GM12878 (cell line): ENCODE measurements around the gene KCNK1. TPM values are rescaled to one million over a fixed set of nuclear protein-coding genes. Genes with fewer than 3 reads are reported as not detected.

Source experiments
- ATAC-seq: fragments of 200-7000 bp; cut with Tn5 transposase; 3 replicates; pipeline ENCODE4 v1.9.1; 2020; ENCODE audit warnings: mild to moderate bottlenecking, moderate library complexity
- BruUV-seq: library from RNA; stranded (reverse); fragments of 400-500 nt; replicated peaks from 2 replicates; lab custom pipeline; 2021; lab: Mats Ljungman, UMichigan
- CTCF ChIA-PET: fragments of 300-600 bp; sonication (Branson Sonifier 250); formaldehyde crosslinking; extraction: SDS; loops from one replicate; lab custom pipeline; 2021; ENCODE audit warnings: inconsistent platforms; lab: Yijun Ruan, JAX
- POLR2A ChIA-PET: fragments of 350-600 bp; formaldehyde crosslinking; extraction: SDS; loops from one replicate; lab custom pipeline; 2021; ENCODE audit warnings: inconsistent platforms; lab: Charles Lee
- RAD21 ChIA-PET: fragments of 300-600 bp; sonication (Branson Sonifier 250); formaldehyde crosslinking; loops from one replicate; lab custom pipeline; 2023; ENCODE audit warnings: antibody characterized with exemption; ENCODE audit not compliant: unreplicated experiment; lab: Charles Lee
- SMC1A ChIA-PET: fragments of 300-600 bp; sonication (Branson Sonifier 250); formaldehyde crosslinking; loops from one replicate; lab custom pipeline; 2023; ENCODE audit not compliant: unreplicated experiment, uncharacterized antibody; lab: Charles Lee
- DNase-seq: peaks from one replicate; pipeline ENCODE4 v3.0.0-alpha.2; 2011; ENCODE audit warnings: low read depth, low spot score
- FAIRE-seq: peaks from 3 replicates; lab custom pipeline; 2011; peaks lifted over from hg19 to GRCh38; lab: Jason Lieb, UNC
- H2AFZ ChIP-seq: 2 replicates; pipeline ENCODE4 v1.6.0; 2011; ENCODE audit warnings: low read depth, low read length, control low read depth; ENCODE audit not compliant: control insufficient read depth
- H3K27ac ChIP-seq: 2 replicates; pipeline ENCODE4 v1.5.1; 2011; ENCODE audit warnings: control low read depth; ENCODE audit not compliant: control insufficient read depth, insufficient read depth
- H3K27me3 ChIP-seq, 2 experiments: replicated peaks in 1 of 2; 2 replicates each; pipeline versions ENCODE4 v1.6.0 to v1.6.1; 2011; ENCODE audit warnings: low read length in 1 of 2; ENCODE audit not compliant: control insufficient read depth in 2 of 2, insufficient read depth in 2 of 2
- H3K36me3 ChIP-seq, 2 experiments: 2 replicates each; pipeline ENCODE4 v1.5.1; 2011; ENCODE audit warnings: low read length in 1 of 2; ENCODE audit not compliant: control insufficient read depth in 2 of 2, insufficient read depth in 2 of 2
- H3K4me1 ChIP-seq: 2 replicates; pipeline ENCODE4 v1.6.1; 2011; ENCODE audit warnings: mild to moderate bottlenecking, low read length, moderate library complexity, mixed read lengths; ENCODE audit not compliant: control insufficient read depth, insufficient read depth
- H3K4me2 ChIP-seq: 2 replicates; pipeline ENCODE4 v1.6.0; 2011; ENCODE audit warnings: control low read depth; ENCODE audit not compliant: control insufficient read depth, insufficient read depth
- H3K4me3 ChIP-seq: fragments of 200-600 bp; sonication (generic); 2 replicates; pipeline ENCODE4 v1.5.1; 2016
- H3K79me2 ChIP-seq: 2 replicates; pipeline ENCODE4 v1.6.0; 2011; ENCODE audit warnings: low read length; ENCODE audit not compliant: control insufficient read depth, insufficient read depth
- H3K9ac ChIP-seq: 2 replicates; pipeline ENCODE4 v1.8.0; 2011; ENCODE audit warnings: low read length, control low read depth, mixed read lengths; ENCODE audit not compliant: control insufficient read depth, insufficient read depth
- H3K9me3 ChIP-seq: replicated peaks from 3 replicates; pipeline ENCODE4 v1.5.1; 2011; ENCODE audit warnings: mild to moderate bottlenecking, low read length; ENCODE audit not compliant: control insufficient read depth, insufficient read depth
- H4K20me1 ChIP-seq: 2 replicates; pipeline ENCODE4 v1.6.0; 2011; ENCODE audit not compliant: control insufficient read depth, insufficient read depth
- ASH2L ChIP-seq: fragments of 300-600, 200-600 bp; sonication (generic); IDR thresholded peaks from 2 replicates; pipeline ENCODE4 v1.6.1; 2017; ENCODE audit warnings: low read depth, mild to moderate bottlenecking, borderline replicate concordance
- BACH1 ChIP-seq: fragments of 450-650 bp; IDR thresholded peaks from 2 replicates; pipeline ENCODE4 v1.6.1; 2017; ENCODE audit warnings: mild to moderate bottlenecking, borderline replicate concordance
- CHD4 ChIP-seq: fragments of 200-600 bp; sonication (generic); IDR thresholded peaks from 2 replicates; pipeline ENCODE4 v1.6.1; 2016; ENCODE audit warnings: mild to moderate bottlenecking
- MEF2A ChIP-seq: IDR thresholded peaks from 2 replicates; pipeline ENCODE4 v1.6.1; 2011; ENCODE audit warnings: low read depth, mild to moderate bottlenecking, low read length, moderate library complexity; ENCODE audit not compliant: insufficient read depth
- POLR2A ChIP-seq: IDR thresholded peaks from 2 replicates; pipeline ENCODE4 v1.6.1; 2011; ENCODE audit warnings: low read depth, mild to moderate bottlenecking, low read length
- POLR2AphosphoS2 ChIP-seq: IDR thresholded peaks from 2 replicates; pipeline ENCODE4 v1.6.1; 2011; ENCODE audit warnings: low read depth, mild to moderate bottlenecking, low read length, improper control_type of control experiment, moderate library complexity
- RB1 ChIP-seq: fragments of 450-650 bp; formaldehyde crosslinking; IDR thresholded peaks from 2 replicates; pipeline ENCODE4 v1.6.1; 2017; ENCODE audit warnings: mild to moderate bottlenecking, borderline replicate concordance
- SP1 ChIP-seq: IDR thresholded peaks from one replicate; pipeline ENCODE4 v1.6.1; 2011; ENCODE audit warnings: low read depth, low read length
- ZNF384 ChIP-seq: IDR thresholded peaks from 2 replicates; pipeline ENCODE4 v1.6.1; 2012; ENCODE audit warnings: low read depth, mild to moderate bottlenecking, low read length, improper control_type of control experiment, borderline replicate concordance
- ZNF622 ChIP-seq: fragments of 450-650 bp; IDR thresholded peaks from 2 replicates; pipeline ENCODE4 v1.6.1; 2017; ENCODE audit warnings: mild to moderate bottlenecking, inconsistent platforms
- WGBS: methylation state at CpG from one replicate; pipeline ENCODE4 v1.1.6; 2016; ENCODE audit warnings: low lambda C conversion rate; ENCODE audit not compliant: insufficient replicate concordance, insufficient coverage; ENCODE audit errors: missing lambda C conversion rate; 5-methylcytosine and 5-hydroxymethylcytosine counted together
- in situ Hi-C: fragments of 300-500 bp; cut with MboI; formaldehyde crosslinking; loops from 9 replicates; pipeline ENCODE4 v1.14.3; 2018; ENCODE audit warnings: mixed read lengths
- intact Hi-C: fragments of 100-400 bp; cut with micrococcal nuclease; formaldehyde crosslinking; loops from one replicate; pipeline ENCODE4 v1.14.2; 2022; ENCODE audit not compliant: unreplicated experiment
- polyA plus RNA-seq, 11 experiments: library from polyadenylated mRNA; depleted of rRNA in 4 of 11; unstranded in 6 of 11; stranded (reverse) in 5 of 11; fragments of >200 nt; fragmentation: Nextera tagmentation in 4 of 11; fragmentation: Illumina TruSeq in 1 of 11; extraction: Ambion mirVana in 4 of 11; extraction: Trizol in 1 of 11; gene quantifications; 1 replicate in 1 of 11; 2 replicates in 10 of 11; pipeline versions ENCODE4 v1.2.1 to v1.2.3, GENCODE V29; 2011 to 2016; ENCODE audit warnings: inconsistent platforms in 2 of 11, missing spikeins in 2 of 11, low read depth in 1 of 11
- total RNA-seq, 4 experiments: library from RNA; depleted of rRNA in 3 of 4; stranded (reverse); fragments of >200 nt in 3 of 4; fragmentation: Illumina TruSeq in 1 of 4; extraction: Trizol in 1 of 4; gene quantifications; 2 replicates each; pipeline versions ENCODE4 v1.2.1 to v1.2.3, GENCODE V29; 2013 to 2021
- TF ChIP-seq, protein P1 (sequence below): fragments of 450-650 bp; IDR thresholded peaks from 2 replicates; pipeline ENCODE4 v1.6.1; 2016; ENCODE audit warnings: mild to moderate bottlenecking
- TF ChIP-seq, protein P2 (sequence below): fragments of 450-650 bp; IDR thresholded peaks from 2 replicates; pipeline ENCODE4 v1.6.1; 2017; ENCODE audit warnings: mild to moderate bottlenecking, moderate library complexity
- TF ChIP-seq, protein P3 (sequence below): IDR thresholded peaks from 2 replicates; pipeline ENCODE4 v1.6.1; 2012; ENCODE audit warnings: low read depth, low read length, improper control_type of control experiment
- TF ChIP-seq, protein P4 (sequence below), 3 experiments: IDR thresholded peaks in 2 of 3; conservative IDR thresholded peaks in 1 of 3; 2 replicates each; pipeline ENCODE4 v1.5.1; 2011; ENCODE audit warnings: low read depth in 3 of 3, low read length in 3 of 3, mild to moderate bottlenecking in 3 of 3, control low read depth in 2 of 3, moderate library complexity in 2 of 3, inconsistent platforms in 1 of 3, mixed read lengths in 1 of 3; ENCODE audit not compliant: control insufficient read depth in 2 of 3, insufficient read depth in 1 of 3; ENCODE audit errors: extremely low read depth in 1 of 3

KCNK1 gene
- total and polyA plus RNA-seq, 10 of the 15 experiments (the other 5 are each of a cell fraction or from before 2014, with no cell fraction given), result 9.4 to 27.6 (median 15.1) TPM

DNA sequence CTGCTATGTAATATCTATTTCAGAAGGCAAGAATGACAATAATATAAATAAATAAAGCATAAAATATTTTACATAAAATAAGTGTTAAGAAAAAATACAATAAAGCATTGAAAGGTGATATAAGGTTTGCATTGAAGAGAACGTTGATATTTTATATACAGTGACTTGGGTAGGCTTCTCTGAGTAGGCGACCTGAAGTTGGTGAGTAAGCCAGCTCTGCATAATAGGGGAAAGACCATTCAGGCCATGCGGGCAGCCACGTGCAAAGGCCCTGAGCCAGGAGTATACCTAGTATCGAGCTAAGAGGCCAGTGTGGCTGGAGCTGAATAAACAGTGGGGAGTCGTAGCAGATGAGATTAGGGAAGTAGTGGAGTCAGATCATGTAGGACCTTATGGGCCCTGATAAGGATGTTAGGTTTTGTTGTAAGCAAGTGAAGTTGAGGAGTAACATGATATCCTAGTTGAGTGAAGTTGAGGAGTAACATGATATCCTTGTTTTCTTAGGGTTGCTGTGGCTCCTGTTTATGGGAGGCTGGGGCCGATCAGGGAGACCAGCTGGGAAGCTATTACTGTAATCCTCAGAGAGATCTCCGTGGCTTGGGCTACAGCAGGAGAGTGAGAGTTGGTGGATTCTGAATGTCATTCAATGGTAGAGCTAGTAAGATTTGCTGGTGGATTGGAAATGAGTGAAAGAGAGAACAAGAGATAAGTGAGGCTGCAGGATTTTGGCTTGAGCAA is 22.0 kb downstream of the KCNK1 start (continued):
- TF ChIP-seq, protein P1, sequence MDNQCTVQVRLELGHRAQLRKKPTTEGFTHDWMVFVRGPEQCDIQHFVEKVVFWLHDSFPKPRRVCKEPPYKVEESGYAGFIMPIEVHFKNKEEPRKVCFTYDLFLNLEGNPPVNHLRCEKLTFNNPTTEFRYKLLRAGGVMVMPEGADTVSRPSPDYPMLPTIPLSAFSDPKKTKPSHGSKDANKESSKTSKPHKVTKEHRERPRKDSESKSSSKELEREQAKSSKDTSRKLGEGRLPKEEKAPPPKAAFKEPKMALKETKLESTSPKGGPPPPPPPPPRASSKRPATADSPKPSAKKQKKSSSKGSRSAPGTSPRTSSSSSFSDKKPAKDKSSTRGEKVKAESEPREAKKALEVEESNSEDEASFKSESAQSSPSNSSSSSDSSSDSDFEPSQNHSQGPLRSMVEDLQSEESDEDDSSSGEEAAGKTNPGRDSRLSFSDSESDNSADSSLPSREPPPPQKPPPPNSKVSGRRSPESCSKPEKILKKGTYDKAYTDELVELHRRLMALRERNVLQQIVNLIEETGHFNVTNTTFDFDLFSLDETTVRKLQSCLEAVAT, result no peak
- TF ChIP-seq POLR2A, result no peak
- no peak for TF ChIP-seq SP1
- TF ChIP-seq RB1, result no peak

DNA sequence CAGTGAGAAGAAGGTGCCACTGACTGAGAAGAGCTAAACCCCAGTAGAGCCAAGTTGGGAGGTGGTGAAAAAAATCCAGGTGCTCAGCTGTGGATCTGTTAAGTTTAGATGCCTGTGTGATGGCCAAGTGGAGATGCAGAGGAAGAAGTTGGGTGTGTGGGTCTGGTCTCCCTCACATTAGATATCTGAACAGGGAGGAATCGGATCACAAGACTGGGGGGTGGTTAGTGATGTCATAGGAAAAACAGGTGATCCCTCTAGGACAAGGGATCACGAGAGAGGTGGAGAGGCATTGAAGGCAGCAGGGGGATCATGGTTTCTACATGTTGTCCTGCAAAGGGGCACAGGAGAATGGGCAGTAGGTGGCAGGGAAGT is 22.6 kb downstream of the KCNK1 start:
- Histone ChIP-seq H3K79me2 (no peaks in the 10 kb centered on the region; the same call in 1 of the 2 replicates), H3K9ac (no peak overlapping the region), H3K36me3 (peaks cover 0 to 7% of the 10 kb centered on the region in 2 experiments; a peak in 3 of 4 replicates), H3K27me3 (no peaks in the 10 kb centered on the region), H4K20me1 (no peaks in the 10 kb centered on the region), H3K4me1 (peaks cover 18% of the 10 kb centered on the region), H2AFZ (no peak overlapping the region), H3K4me3 (no peak overlapping the region), H3K4me2 (no peak overlapping the region), H3K27ac (no peak overlapping the region), H3K9me3 (no peaks in the 10 kb centered on the region; the same call in 1 of the 3 replicates)
- in situ Hi-C loops (no loop called here), intact Hi-C loops (no loop called here)
- no TSS peak for BruUV-seq
- DNase-seq (no peak), FAIRE-seq (no peak), ATAC-seq (no peak)
- POLR2A ChIA-PET, result interaction anchor here (0.7 to 1.1 kb wide), 2 partner anchors 23 to 159 kb away, joined by 3 to 4 read pairs; partner anchors contain the start of gene KCNK1
- SMC1A ChIA-PET, result interaction anchor here (1.1 to 4.8 kb wide), 7 partner anchors 9 to 195 kb away, joined by 3 to 24 read pairs (median 4); no protein-coding TSS in a partner anchor
- RAD21 ChIA-PET, result interaction anchor here (1.4 kb wide), 1 partner anchor 8 kb away, joined by 3 read pairs; no protein-coding TSS in a partner anchor
- 30% methylated on average over 2 of the region's 2 CpGs for WGBS
- CTCF ChIA-PET, result no interaction called here
- no peak for TF ChIP-seq BACH1
- no peak for TF ChIP-seq ZNF384
- TF ChIP-seq, protein P2, sequence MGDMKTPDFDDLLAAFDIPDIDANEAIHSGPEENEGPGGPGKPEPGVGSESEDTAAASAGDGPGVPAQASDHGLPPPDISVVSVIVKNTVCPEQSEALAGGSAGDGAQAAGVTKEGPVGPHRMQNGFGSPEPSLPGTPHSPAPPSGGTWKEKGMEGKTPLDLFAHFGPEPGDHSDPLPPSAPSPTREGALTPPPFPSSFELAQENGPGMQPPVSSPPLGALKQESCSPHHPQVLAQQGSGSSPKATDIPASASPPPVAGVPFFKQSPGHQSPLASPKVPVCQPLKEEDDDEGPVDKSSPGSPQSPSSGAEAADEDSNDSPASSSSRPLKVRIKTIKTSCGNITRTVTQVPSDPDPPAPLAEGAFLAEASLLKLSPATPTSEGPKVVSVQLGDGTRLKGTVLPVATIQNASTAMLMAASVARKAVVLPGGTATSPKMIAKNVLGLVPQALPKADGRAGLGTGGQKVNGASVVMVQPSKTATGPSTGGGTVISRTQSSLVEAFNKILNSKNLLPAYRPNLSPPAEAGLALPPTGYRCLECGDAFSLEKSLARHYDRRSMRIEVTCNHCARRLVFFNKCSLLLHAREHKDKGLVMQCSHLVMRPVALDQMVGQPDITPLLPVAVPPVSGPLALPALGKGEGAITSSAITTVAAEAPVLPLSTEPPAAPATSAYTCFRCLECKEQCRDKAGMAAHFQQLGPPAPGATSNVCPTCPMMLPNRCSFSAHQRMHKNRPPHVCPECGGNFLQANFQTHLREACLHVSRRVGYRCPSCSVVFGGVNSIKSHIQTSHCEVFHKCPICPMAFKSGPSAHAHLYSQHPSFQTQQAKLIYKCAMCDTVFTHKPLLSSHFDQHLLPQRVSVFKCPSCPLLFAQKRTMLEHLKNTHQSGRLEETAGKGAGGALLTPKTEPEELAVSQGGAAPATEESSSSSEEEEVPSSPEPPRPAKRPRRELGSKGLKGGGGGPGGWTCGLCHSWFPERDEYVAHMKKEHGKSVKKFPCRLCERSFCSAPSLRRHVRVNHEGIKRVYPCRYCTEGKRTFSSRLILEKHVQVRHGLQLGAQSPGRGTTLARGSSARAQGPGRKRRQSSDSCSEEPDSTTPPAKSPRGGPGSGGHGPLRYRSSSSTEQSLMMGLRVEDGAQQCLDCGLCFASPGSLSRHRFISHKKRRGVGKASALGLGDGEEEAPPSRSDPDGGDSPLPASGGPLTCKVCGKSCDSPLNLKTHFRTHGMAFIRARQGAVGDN, result no peak
- no peak for TF ChIP-seq POLR2AphosphoS2
- no peak for TF ChIP-seq CHD4
- TF ChIP-seq, protein P3, sequence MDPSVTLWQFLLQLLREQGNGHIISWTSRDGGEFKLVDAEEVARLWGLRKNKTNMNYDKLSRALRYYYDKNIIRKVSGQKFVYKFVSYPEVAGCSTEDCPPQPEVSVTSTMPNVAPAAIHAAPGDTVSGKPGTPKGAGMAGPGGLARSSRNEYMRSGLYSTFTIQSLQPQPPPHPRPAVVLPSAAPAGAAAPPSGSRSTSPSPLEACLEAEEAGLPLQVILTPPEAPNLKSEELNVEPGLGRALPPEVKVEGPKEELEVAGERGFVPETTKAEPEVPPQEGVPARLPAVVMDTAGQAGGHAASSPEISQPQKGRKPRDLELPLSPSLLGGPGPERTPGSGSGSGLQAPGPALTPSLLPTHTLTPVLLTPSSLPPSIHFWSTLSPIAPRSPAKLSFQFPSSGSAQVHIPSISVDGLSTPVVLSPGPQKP, result no peak
- TF ChIP-seq ZNF622, result no peak
- TF ChIP-seq, protein P4, sequence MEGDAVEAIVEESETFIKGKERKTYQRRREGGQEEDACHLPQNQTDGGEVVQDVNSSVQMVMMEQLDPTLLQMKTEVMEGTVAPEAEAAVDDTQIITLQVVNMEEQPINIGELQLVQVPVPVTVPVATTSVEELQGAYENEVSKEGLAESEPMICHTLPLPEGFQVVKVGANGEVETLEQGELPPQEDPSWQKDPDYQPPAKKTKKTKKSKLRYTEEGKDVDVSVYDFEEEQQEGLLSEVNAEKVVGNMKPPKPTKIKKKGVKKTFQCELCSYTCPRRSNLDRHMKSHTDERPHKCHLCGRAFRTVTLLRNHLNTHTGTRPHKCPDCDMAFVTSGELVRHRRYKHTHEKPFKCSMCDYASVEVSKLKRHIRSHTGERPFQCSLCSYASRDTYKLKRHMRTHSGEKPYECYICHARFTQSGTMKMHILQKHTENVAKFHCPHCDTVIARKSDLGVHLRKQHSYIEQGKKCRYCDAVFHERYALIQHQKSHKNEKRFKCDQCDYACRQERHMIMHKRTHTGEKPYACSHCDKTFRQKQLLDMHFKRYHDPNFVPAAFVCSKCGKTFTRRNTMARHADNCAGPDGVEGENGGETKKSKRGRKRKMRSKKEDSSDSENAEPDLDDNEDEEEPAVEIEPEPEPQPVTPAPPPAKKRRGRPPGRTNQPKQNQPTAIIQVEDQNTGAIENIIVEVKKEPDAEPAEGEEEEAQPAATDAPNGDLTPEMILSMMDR (IDR thresholded peaks at IDR 0.05 in 2 of 3, conservative IDR thresholded peaks at IDR 0.05 in 1 of 3; ENCODE audit: control insufficient read depth in 2 of 3, extremely low read depth in 1 of 3, insufficient read depth in 1 of 3, low read depth in 3 of 3, low read length in 3 of 3), result no peak
- TF ChIP-seq ASH2L, result no peak
- no peak for TF ChIP-seq MEF2A
